GM13976 (cell line): ENCODE results near the gene PKIB.

Source experiments
- DNase-seq: peaks from one replicate; pipeline ENCODE4 v3.0.0; 2012; ENCODE audit warnings: low spot score
- in situ Hi-C: fragments of 300-500 bp; cut with MboI; formaldehyde crosslinking; loops from one replicate; pipeline ENCODE4 v1.12.0; 2022; ENCODE audit warnings: low sequenced_read_pairs, mixed read lengths, inconsistent platforms; ENCODE audit not compliant: unreplicated experiment
- TF ChIP-seq, protein P1 (sequence below): IDR thresholded peaks from 2 replicates; pipeline ENCODE4 v1.5.1; 2012; ENCODE audit warnings: borderline replicate concordance, mild to moderate bottlenecking; ENCODE audit not compliant: insufficient read depth; ENCODE audit errors: extremely low read depth, missing control alignments, control extremely low read depth

PKIB gene

GRCh38 chr6:122717350-122717749 lies 107.1 kb downstream of the PKIB start:
- in situ Hi-C loops: no loop called here
- DNase-seq: no peak
- TF ChIP-seq, protein P1, sequence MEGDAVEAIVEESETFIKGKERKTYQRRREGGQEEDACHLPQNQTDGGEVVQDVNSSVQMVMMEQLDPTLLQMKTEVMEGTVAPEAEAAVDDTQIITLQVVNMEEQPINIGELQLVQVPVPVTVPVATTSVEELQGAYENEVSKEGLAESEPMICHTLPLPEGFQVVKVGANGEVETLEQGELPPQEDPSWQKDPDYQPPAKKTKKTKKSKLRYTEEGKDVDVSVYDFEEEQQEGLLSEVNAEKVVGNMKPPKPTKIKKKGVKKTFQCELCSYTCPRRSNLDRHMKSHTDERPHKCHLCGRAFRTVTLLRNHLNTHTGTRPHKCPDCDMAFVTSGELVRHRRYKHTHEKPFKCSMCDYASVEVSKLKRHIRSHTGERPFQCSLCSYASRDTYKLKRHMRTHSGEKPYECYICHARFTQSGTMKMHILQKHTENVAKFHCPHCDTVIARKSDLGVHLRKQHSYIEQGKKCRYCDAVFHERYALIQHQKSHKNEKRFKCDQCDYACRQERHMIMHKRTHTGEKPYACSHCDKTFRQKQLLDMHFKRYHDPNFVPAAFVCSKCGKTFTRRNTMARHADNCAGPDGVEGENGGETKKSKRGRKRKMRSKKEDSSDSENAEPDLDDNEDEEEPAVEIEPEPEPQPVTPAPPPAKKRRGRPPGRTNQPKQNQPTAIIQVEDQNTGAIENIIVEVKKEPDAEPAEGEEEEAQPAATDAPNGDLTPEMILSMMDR: no peak

DNA sequence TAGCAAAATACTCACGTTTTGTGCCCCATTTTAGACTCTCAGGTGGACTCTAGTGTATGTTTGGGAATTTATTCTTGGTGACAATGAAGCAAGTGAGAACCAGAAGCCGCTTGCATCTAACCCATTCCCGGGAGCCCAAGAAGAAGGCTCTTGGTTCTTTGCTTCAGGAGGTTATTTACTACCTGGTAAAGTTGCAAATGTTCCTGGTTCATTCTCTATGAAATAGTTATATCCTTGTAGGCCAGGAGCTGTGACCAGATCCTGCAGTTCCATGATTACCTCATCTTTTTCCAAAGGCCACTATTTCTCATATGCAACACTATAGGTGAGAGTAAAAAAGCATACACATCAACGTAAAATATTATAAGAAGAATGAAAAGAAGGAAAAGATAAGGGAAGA lies 108.4 kb downstream of the PKIB start:
- in situ Hi-C loops: no loop called here
- no peak for DNase-seq
- TF ChIP-seq, protein P1: no peak

DNA sequence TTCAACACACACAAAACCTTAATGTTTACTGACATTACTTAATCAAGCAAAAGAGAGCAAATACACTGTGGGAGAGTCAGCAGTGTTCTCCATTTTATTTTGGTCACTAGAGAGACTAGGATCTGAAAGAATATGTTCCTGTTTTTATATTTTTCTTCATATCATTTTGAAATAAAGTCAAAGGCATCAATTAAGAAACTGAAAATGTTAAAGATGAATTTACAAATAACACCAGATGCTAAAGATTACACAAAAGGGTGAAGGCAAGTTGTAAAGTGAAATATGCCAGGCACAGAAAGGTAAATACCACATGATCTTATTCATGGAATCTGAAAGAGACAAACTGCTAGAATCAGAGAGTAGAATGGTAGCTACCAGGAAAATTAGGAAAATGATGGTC lies 109.0 kb downstream of the PKIB start:
- in situ Hi-C loops: no loop called here
- TF ChIP-seq, protein P1: no peak
- no peak for DNase-seq

DNA sequence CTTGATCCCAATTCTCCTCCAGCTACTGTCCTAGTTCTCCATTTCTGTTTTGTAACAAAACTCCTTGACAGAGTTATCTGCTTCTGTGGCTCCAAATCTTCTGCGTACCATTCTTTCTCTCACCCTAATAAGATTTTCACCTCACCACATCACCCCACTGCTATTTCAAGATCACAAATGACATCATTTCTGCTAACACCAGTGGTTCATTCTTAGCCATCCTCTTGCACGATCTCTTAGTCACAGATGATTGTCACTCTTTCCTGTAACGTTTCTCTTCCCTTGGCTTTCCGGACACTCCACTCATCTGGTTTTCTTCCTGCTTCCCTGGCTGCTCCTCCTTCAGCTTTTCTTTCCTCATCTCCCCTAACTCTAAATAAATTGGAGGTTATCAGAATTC lies 112.5 kb downstream of the PKIB start:
- in situ Hi-C loops: no loop called here
- DNase-seq: no peak
- TF ChIP-seq, protein P1: no peak

- DNase-seq: no peak
- TF ChIP-seq, protein P1: peak; percentile 8
- in situ Hi-C loops: loop anchor here (25.0 kb wide), 1 partner anchor 586 kb away; no protein-coding TSS in a partner anchor
Measured at GRCh38 chr6:122726649-122727048, 116.4 kb downstream of the PKIB start.

DNA sequence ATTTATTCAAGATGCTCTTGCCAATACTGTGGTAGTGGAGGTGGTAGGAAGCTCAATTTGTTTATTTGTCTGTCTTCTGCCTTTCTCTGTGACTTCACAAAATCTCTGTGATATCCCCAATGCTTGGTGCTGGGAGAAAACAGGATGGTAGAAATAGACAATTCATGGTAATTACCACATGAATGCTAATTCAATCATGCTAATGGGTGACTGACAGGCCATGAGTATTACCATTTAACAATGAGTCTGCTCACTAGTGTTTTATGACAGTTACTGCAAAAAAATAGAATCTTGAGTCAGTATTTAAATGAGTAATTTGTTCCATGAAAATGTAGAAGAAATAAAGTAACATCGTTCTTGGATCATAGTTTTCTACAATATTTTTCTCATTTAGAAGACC lies 117.0 kb downstream of the PKIB start:
- in situ Hi-C loops: loop anchor here (25.0 kb wide), 1 partner anchor 585 kb away; no protein-coding TSS in a partner anchor

DNA sequence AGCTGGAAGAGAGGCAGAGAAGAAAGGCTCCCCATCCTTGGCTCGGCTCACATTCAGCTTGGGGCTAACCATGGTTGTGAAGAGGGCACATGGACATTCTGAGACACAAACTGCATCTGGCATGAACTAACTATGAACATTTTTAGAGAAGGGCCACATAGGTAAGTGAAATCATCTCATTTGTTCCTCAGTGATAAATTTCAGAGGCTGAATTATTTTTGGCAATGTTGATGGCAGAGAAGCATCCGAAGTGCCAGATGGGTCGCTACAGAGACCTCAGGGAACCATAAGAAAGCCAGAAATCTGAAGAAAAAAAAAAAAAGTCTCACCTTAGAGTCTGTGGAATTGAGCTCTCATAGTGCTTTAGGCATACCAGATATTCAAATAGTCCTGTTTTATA lies 120.1 kb downstream of the PKIB start:
- TF ChIP-seq, protein P1: no peak
- in situ Hi-C loops: loop anchor here (25.0 kb wide), 1 partner anchor 582 kb away; no protein-coding TSS in a partner anchor
- no peak for DNase-seq

More for the DNA sequence above, 117.0 kb downstream of the PKIB start:
- TF ChIP-seq, protein P1: no peak
- DNase-seq: no peak
